Right atrium auricular region (tissue), 2 donors: ENCODE results near the gene SLC29A2. TPM values are rescaled to one million over a fixed set of nuclear protein-coding genes. Genes with fewer than 3 reads are reported as not detected.
A peak's percentile ranks its signal among the peaks of the same experiment; 100 is the strongest.

Experiments used
- DNase-seq: peaks from one replicate; pipeline ENCODE4 v3.0.0-alpha.2; 2019; ENCODE audit warnings: low spot score
- H3K27ac ChIP-seq, 2 donors: fragments of 200-600 bp; sonication (generic); 1 replicate in 1 of 2; 2 replicates in 1 of 2; pipeline ENCODE4 v1.5.1; 2016 to 2019
- H3K27me3 ChIP-seq, 2 donors: fragments of 200-600 bp; sonication (generic); one replicate each; pipeline versions ENCODE4 v1.5.1 to v1.6.0; 2017 to 2019
- H3K36me3 ChIP-seq: fragments of 200-600 bp; sonication (generic); one replicate; pipeline ENCODE4 v1.5.1; 2016
- H3K4me1 ChIP-seq, 2 donors: fragments of 200-600 bp; sonication (generic); one replicate each; pipeline versions ENCODE4 v1.5.1 to v1.6.0; 2017 to 2019
- H3K4me3 ChIP-seq, 2 donors: fragments of 200-600 bp; sonication (generic); 1 replicate in 1 of 2; 2 replicates in 1 of 2; pipeline ENCODE4 v1.5.1; 2017 to 2019; ENCODE audit warnings: mild to moderate bottlenecking in 1 of 2, moderate library complexity in 1 of 2
- H3K9me3 ChIP-seq, 2 donors: fragments of 200-600 bp; sonication (generic); one replicate each; pipeline ENCODE4 v1.5.1; 2019
- total RNA-seq, 2 donors: library from RNA; depleted of rRNA; stranded (reverse); fragments of >200 nt; gene quantifications; one replicate each; pipeline ENCODE4 v1.1.0, GENCODE V29; 2016
- TF ChIP-seq, protein P1 (sequence below), 2 donors: fragments of 200-600 bp; sonication (generic); IDR thresholded peaks; one replicate each; pipeline ENCODE4 v1.5.1; 2019; ENCODE audit warnings: antibody characterized with exemption in 2 of 2

The SLC29A2 gene
- total RNA-seq, 2 donors from 2014 or later, result 16.9 to 19.9 TPM

DNA sequence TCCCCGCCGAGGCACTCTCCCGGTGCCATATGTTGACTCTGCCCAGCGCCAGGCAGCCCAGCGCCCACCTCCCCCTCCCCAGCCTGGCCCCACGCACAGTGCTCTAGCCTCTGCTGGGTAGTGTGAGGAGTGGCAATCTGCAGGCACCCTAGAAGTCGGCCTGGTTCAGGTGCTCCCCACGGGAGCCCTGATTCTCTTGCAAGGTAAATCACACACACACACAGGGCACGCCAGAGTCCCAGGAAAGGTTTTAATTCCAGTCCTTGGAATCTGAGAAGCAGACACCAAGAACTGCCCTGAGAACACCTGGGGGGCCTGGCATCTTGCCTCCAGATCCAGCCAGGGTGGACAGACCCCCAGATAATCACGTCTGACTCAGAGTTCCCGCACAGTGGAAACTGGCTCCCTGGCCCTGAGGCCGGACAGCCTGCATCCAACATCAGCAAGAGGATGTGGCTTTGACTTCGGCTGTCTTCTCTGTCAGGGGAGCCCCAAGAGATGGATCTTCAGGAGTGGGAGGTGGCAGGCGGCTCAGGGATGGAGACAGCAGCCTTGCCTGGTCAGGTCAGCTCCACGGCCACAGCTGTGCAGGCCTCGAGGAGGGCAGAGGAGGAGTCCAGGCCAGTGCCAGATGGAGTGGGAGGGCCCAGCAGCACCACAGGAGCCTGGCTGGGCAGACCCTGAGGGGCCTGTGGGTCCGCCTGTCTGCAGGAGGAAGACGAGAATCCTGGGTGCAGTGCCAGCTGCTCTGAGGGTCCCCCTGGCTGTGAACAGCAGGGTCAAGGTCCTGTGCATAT lies 34.3 kb downstream of the SLC29A2 start:
- peaks cover 35% of the 10 kb centered on the region for H3K36me3 ChIP-seq
- no peaks in the 10 kb centered on the region for H3K27me3 ChIP-seq
- H3K9me3 ChIP-seq, result no peaks in the 10 kb centered on the region
- TF ChIP-seq, protein P1, sequence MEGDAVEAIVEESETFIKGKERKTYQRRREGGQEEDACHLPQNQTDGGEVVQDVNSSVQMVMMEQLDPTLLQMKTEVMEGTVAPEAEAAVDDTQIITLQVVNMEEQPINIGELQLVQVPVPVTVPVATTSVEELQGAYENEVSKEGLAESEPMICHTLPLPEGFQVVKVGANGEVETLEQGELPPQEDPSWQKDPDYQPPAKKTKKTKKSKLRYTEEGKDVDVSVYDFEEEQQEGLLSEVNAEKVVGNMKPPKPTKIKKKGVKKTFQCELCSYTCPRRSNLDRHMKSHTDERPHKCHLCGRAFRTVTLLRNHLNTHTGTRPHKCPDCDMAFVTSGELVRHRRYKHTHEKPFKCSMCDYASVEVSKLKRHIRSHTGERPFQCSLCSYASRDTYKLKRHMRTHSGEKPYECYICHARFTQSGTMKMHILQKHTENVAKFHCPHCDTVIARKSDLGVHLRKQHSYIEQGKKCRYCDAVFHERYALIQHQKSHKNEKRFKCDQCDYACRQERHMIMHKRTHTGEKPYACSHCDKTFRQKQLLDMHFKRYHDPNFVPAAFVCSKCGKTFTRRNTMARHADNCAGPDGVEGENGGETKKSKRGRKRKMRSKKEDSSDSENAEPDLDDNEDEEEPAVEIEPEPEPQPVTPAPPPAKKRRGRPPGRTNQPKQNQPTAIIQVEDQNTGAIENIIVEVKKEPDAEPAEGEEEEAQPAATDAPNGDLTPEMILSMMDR (IDR thresholded peaks at IDR 0.05), result no peak
- no peak overlapping the region for H3K27ac ChIP-seq
- peaks cover 0 to 24% of the 10 kb centered on the region in 2 donors for H3K4me1 ChIP-seq
- DNase-seq, result no peak
- H3K4me3 ChIP-seq, result no peak overlapping the region

- TF ChIP-seq, protein P1 (IDR thresholded peaks at IDR 0.05), result peak in 1 of 2 donors; percentile 57
- H3K36me3 ChIP-seq, result peaks cover 31% of the 10 kb centered on the region
- DNase-seq, result peak; percentile 87
Observed at GRCh38 chr11:66336234-66337102, 35.1 kb downstream of the SLC29A2 start, which contains the start of gene RIN1. Gene RIN1, minus strand, starts transcription at chr11:66336434. Its CDS starts 32 bp downstream, at chr11:66336402.

GRCh38 chr11:66335531-66336233 lies 35.9 kb downstream of the SLC29A2 start:
- H3K27ac ChIP-seq, result peak overlapping the region; percentile 55 to 65
- no peaks in the 10 kb centered on the region for H3K9me3 ChIP-seq
- no peak for DNase-seq
- TF ChIP-seq, protein P1 (IDR thresholded peaks at IDR 0.05), result no peak
- H3K36me3 ChIP-seq, result peaks cover 23% of the 10 kb centered on the region
- H3K4me1 ChIP-seq, result peaks cover 0 to 24% of the 10 kb centered on the region in 2 donors
- H3K27me3 ChIP-seq, result no peaks in the 10 kb centered on the region
- H3K4me3 ChIP-seq, result peak overlapping the region; percentile 38 to 61

More at GRCh38 chr11:66336234-66337102, 35.1 kb downstream of the SLC29A2 start, which contains the start of gene RIN1:
- Histone ChIP-seq H3K4me3 (peak within 1 kb of the TSS; percentile 38 to 61), H3K27ac (peak within 1 kb of the TSS; percentile 55 to 65), H3K9me3 (no peaks in the 10 kb centered on the region), H3K27me3 (no peaks in the 10 kb centered on the region), H3K4me1 (peaks cover 0 to 24% of the 10 kb centered on the region in 2 donors)

GRCh38 chr11:66334605-66335442 lies 36.7 kb downstream of the SLC29A2 start:
- H3K27ac ChIP-seq, result no peak overlapping the region
- peaks cover 15% of the 10 kb centered on the region for H3K36me3 ChIP-seq
- no peaks in the 10 kb centered on the region for H3K9me3 ChIP-seq
- H3K27me3 ChIP-seq, result no peaks in the 10 kb centered on the region
- DNase-seq, result no peak
- peaks cover 0 to 24% of the 10 kb centered on the region in 2 donors for H3K4me1 ChIP-seq
- TF ChIP-seq, protein P1 (IDR thresholded peaks at IDR 0.05), result no peak
- peak overlapping the region; percentile 38 to 61 for H3K4me3 ChIP-seq
